Esophagus squamous epithelium (tissue), 5 donors: ENCODE data around the gene CHST2. TPM values are rescaled to one million over a fixed set of nuclear protein-coding genes. Genes with fewer than 3 reads are reported as not detected.
"Not testable (repeated sequence)": the region's sequence is repeated elsewhere in the genome, so short reads cannot be mapped to it uniquely, and the experiment has no call there.

Source experiments
- DNase-seq: peaks from one replicate; lab custom pipeline; 2025; lab: John Stamatoyannopoulos, UW
- H3K27ac ChIP-seq, 4 donors: fragments of 200-600 bp; sonication (generic); one replicate each; pipeline ENCODE4 v1.5.1; 2016 to 2019; ENCODE audit warnings: mild to moderate bottlenecking in 1 of 4
- H3K27me3 ChIP-seq, 4 donors: fragments of 200-600 bp; sonication (generic); 1 replicate in 3 of 4; 2 replicates in 1 of 4; pipeline versions ENCODE4 v1.5.1 to v1.6.0; 2017 to 2021; ENCODE audit warnings: antibody characterized with exemption in 1 of 4
- H3K36me3 ChIP-seq, 3 donors: fragments of 200-600 bp; sonication (generic); one replicate each; pipeline ENCODE4 v1.5.1; 2016 to 2019
- H3K4me1 ChIP-seq, 3 donors: fragments of 200-600 bp; sonication (generic); one replicate each; pipeline ENCODE4 v1.5.1; 2017 to 2019
- H3K4me3 ChIP-seq, 4 donors: fragments of 200-600 bp; sonication (generic); 1 replicate in 3 of 4; 2 replicates in 1 of 4; pipeline ENCODE4 v1.5.1; 2016 to 2019; ENCODE audit warnings: mild to moderate bottlenecking in 2 of 4, moderate library complexity in 1 of 4
- H3K9me3 ChIP-seq, 3 donors: fragments of 200-600 bp; sonication (generic); one replicate each; pipeline ENCODE4 v1.5.1; 2016 to 2019
- POLR2A ChIP-seq, 4 donors: fragments of 450-650 bp; IDR thresholded peaks; one replicate each; pipeline ENCODE4 v1.6.1; 2017; ENCODE audit warnings: antibody characterized with exemption in 4 of 4, mild to moderate bottlenecking in 4 of 4, moderate library complexity in 3 of 4
- WGBS, 2 donors: methylation state at CpG; one replicate each; pipeline ENCODE4 v1.1.5; 2018; 5-methylcytosine and 5-hydroxymethylcytosine counted together
- intact Hi-C: fragments of 100-400 bp; cut with DNase I; formaldehyde crosslinking; loops from one replicate; pipeline ENCODE4 v1.15.0; 2022
- total RNA-seq, 4 donors: library from RNA; depleted of rRNA; stranded (reverse); fragments of >200 nt; gene quantifications; one replicate each; pipeline ENCODE4 v1.1.0, GENCODE V29; 2016
- TF ChIP-seq, protein P1 (sequence below), 6 experiments: fragments of 450-650 bp in 4 of 6; fragments of 200-600 bp in 2 of 6; sonication (generic) in 2 of 6; IDR thresholded peaks; one replicate each; pipeline ENCODE4 v1.5.1; 2016 to 2019; ENCODE audit warnings: antibody characterized with exemption in 6 of 6, mild to moderate bottlenecking in 4 of 6, moderate library complexity in 4 of 6
- donor health status: DM: yes; HTN: yes; CAD: no.

Gene CHST2, protein sequence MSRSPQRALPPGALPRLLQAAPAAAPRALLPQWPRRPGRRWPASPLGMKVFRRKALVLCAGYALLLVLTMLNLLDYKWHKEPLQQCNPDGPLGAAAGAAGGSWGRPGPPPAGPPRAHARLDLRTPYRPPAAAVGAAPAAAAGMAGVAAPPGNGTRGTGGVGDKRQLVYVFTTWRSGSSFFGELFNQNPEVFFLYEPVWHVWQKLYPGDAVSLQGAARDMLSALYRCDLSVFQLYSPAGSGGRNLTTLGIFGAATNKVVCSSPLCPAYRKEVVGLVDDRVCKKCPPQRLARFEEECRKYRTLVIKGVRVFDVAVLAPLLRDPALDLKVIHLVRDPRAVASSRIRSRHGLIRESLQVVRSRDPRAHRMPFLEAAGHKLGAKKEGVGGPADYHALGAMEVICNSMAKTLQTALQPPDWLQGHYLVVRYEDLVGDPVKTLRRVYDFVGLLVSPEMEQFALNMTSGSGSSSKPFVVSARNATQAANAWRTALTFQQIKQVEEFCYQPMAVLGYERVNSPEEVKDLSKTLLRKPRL
- 1 to 10 TPM in 3 of 4 donors, under 1 TPM in 1; 0.76 to 3.1 (median 1.6) TPM for total RNA-seq

DNA sequence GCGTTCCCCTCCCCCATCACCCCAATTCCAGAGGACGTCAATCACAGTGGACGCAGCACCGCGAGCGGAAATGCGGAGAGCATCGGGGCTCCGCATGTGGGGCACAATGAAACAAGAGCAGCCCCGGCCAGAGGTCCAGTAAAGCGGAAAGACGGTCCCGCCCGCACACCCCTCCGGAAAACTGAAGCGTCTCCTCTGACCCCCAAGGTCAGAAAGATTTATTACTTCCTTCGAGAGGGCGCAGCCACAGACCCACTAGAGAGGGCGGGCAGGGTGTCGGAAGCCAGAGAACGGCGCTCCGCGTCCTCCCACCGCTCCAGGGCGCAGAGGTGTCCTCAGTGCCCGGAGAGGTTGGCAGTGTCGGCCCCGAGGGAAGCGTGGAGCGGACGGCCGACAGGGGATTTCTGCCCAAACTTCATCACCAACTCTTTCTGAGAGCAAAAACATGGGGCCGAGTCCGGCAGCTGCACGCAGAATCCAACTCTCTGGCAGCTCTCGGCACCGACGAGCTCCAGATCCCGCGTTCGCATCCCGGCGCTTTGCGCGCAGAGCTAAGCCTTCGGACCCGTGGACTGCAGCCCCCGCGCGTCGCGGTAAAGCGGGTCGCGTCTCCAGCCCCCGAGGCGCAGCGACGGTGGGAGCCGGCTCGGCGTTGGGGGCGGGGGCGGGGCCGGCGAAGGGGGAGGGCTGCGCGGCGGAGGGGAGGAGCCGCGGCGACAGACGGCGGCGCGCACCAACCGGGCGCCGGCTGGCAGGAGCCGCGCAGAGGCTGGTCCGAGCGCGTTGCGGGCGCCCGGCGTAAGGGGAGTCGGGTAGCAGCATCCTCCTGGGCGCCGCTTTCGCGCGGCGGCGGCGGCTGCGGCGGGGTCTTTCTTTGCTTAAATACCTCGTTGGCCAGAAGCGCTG lies at the start of gene CHST2:
Gene CHST2, plus strand, starts transcription at position 763 of the 906 bp plus-strand sequence. CDS start 1,046 bp downstream, outside the sequence.
- no peaks in the 10 kb centered on the region for H3K9me3 ChIP-seq
- 0% methylated on average over 10 to 21 of the region's 102 CpGs for WGBS, 2 donors
- peak within 1 kb of the TSS; percentile 66 to 87 (median 68) for H3K4me3 ChIP-seq
- peak in 1 of 4 donors; percentile 45 for TF ChIP-seq POLR2A (IDR thresholded peaks at IDR 0.05)
- TF ChIP-seq, protein P1, sequence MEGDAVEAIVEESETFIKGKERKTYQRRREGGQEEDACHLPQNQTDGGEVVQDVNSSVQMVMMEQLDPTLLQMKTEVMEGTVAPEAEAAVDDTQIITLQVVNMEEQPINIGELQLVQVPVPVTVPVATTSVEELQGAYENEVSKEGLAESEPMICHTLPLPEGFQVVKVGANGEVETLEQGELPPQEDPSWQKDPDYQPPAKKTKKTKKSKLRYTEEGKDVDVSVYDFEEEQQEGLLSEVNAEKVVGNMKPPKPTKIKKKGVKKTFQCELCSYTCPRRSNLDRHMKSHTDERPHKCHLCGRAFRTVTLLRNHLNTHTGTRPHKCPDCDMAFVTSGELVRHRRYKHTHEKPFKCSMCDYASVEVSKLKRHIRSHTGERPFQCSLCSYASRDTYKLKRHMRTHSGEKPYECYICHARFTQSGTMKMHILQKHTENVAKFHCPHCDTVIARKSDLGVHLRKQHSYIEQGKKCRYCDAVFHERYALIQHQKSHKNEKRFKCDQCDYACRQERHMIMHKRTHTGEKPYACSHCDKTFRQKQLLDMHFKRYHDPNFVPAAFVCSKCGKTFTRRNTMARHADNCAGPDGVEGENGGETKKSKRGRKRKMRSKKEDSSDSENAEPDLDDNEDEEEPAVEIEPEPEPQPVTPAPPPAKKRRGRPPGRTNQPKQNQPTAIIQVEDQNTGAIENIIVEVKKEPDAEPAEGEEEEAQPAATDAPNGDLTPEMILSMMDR (IDR thresholded peaks at IDR 0.05), result no peak
- DNase-seq, result peak; percentile 14
- H3K27me3 ChIP-seq, result peaks cover 0 to 69% (median 0%) of the 10 kb centered on the region in 4 donors
- H3K27ac ChIP-seq, result peak within 1 kb of the TSS; percentile 36 to 83 (median 72)
- peaks cover 3 to 29% (median 12%) of the 10 kb centered on the region in 3 donors for H3K4me1 ChIP-seq
- intact Hi-C loops, result no loop called here
- no peaks in the 10 kb centered on the region for H3K36me3 ChIP-seq

DNA sequence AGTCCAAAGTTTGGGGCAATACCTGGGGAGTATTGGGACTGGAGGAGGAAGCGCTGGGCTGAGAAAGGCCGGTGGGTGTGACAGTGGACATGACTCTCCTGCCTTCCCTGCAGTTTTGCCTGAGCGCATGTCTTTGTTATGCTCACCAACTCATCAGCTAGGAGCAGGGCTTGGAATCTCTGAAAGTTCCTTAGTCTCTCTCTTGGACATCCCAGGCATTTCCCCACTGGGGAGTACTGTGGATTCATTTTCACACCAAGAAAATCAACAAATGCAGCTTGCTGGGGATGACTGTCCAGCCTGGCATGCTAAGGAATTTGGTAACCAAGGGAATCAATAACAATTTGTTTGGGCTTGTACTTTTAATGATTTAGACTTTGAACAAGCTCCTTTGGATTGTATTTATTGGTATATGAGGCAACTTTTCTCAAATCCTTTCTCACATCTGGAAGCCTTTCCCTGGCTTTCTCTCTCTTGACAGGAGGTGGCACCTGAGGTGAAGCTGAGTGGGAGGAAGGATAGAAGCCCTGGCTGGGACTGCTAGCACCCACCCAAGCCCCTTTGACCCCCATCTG lies 48.5 kb upstream of the CHST2 start:
- 71 to 82% methylated on average over 3 of the region's 3 CpGs for WGBS, 2 donors
- no peak overlapping the region for H3K27ac ChIP-seq
- intact Hi-C loops, result no loop called here
- no peaks in the 10 kb centered on the region for H3K27me3 ChIP-seq
- H3K9me3 ChIP-seq, result no peaks in the 10 kb centered on the region
- TF ChIP-seq, protein P1 (IDR thresholded peaks at IDR 0.05), result no peak
- TF ChIP-seq POLR2A (IDR thresholded peaks at IDR 0.05), result no peak
- H3K36me3 ChIP-seq, result no peaks in the 10 kb centered on the region
- no peak for DNase-seq
- no peaks in the 10 kb centered on the region for H3K4me1 ChIP-seq
- H3K4me3 ChIP-seq, result no peak overlapping the region

DNA sequence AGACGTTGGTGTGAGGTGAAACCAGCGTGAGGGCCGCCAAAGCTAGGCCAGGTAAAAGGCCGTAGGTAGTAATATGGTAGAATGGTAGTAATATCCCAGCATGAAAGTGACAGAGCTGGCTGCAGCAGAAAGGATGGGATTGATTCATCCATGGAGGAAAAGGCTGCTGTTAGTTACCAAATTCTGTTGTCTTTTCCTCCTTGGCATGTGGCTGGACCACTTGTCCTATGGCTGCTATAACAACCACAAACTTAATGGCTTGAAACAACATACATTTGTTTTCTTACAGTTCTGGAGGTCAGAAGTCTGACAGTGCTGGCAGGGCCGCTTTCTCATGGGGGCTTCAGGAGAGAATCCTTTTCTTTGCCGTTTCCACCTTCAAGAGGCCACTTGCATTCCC lies 47.8 kb upstream of the CHST2 start:
- no peak overlapping the region for H3K4me3 ChIP-seq
- no peaks in the 10 kb centered on the region for H3K27me3 ChIP-seq
- H3K4me1 ChIP-seq, result no peaks in the 10 kb centered on the region
- TF ChIP-seq POLR2A (IDR thresholded peaks at IDR 0.05), result no peak
- TF ChIP-seq, protein P1 (IDR thresholded peaks at IDR 0.05), result no peak
- H3K36me3 ChIP-seq, result no peaks in the 10 kb centered on the region
- intact Hi-C loops, result no loop called here
- 93 to 98% methylated on average over 6 of the region's 6 CpGs for WGBS, 2 donors
- DNase-seq, result no peak
- no peak overlapping the region for H3K27ac ChIP-seq
- no peaks in the 10 kb centered on the region for H3K9me3 ChIP-seq

DNA sequence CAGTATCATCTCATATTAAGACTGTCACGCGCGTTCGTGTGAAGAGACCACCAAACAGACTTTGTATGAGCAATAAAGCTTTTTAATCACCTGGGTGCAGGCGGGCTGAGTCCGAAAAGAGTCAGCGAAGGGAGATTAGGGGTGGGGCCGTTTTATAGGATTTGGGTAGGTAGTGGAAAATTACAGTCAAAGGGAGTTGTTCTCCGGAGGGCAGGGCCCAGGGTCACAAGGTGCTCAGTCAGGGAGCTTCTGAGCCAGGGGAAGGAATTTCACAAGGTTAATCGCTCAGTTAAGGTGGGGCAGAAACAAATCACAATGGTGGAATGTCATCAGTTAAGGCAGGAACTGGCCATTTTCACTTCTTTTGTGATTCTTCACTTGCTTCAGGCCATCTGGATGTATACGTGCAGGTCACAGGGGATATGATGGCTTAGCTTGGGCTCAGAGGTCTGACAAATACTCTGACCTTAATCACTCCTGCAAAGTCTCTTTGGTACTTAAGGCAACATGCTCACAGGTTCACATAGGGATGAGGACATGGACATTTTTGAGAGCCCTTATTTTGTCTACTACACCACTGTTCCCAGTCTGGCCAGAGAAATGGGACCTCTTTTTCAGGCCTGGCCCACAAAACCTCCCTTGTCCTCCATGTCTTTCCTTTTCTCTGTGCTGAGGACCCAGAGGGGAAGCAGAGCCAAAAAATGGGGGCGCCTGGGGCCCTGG lies 47.1 kb upstream of the CHST2 start:
- H3K9me3 ChIP-seq, H3K4me1 ChIP-seq, H3K4me3 ChIP-seq, DNase-seq, H3K36me3 ChIP-seq, H3K27me3 ChIP-seq, H3K27ac ChIP-seq, intact Hi-C loops: not testable (repeated sequence)
- 85 to 86% methylated on average over 6 to 11 of the region's 12 CpGs for WGBS, 2 donors

DNA sequence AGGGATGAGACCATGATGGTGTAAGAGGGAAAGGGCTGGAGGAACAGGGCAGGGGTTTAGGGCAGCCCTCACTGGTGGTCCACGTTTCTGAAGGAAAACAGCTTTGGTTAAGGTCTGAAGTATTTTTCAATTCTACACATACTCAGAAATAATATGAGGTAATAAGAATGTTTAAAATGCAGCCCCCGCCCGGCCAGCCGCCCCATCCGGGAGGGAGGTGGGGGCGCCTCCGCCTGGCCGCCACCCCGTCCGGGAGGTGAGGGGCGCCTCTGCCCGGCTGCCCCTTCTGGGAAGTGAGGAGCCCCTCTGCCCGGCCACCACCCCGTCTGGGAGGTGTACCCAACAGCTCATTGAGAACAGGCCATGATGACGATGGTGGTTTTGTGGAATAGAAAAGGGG lies 46.0 kb upstream of the CHST2 start:
- H3K36me3 ChIP-seq, H3K4me3 ChIP-seq, H3K9me3 ChIP-seq, DNase-seq, H3K4me1 ChIP-seq, H3K27me3 ChIP-seq, intact Hi-C loops, H3K27ac ChIP-seq: not testable (repeated sequence)
- 56 to 92% methylated on average over 1 to 13 of the region's 15 CpGs for WGBS, 2 donors

DNA sequence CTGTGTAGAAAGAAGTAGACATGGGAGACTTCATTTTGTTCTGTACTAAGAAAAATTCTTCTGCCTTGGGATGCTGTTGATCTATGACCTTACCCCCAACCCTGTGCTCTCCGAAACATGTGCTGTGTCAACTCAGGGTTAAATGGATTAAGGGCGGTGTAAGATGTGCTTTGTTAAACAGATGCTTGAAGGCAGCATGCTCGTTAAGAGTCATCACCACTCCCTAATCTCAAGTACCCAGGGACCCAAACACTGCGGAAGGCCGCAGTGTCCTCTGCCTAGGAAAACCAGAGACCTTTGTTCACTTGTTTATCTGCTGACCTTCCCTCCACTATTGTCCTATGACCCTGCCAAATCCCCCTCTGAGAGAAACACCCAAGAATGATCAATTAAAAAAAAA lies 45.6 kb upstream of the CHST2 start:
- H3K36me3 ChIP-seq, H3K27ac ChIP-seq, H3K27me3 ChIP-seq, H3K4me3 ChIP-seq, DNase-seq, H3K9me3 ChIP-seq, H3K4me1 ChIP-seq, intact Hi-C loops: not testable (repeated sequence)
- 74% methylated on average over 3 to 4 of the region's 5 CpGs for WGBS, 2 donors
